HK-2 (cell line): ENCODE measurements around the gene COQ10A.

ENCODE experiments used
- DNase-seq: peaks from one replicate; pipeline ENCODE4 v3.0.0-alpha.2; 2018; ENCODE audit not compliant: unreplicated experiment

The COQ10A gene

GRCh38 chr12:56315622-56316473, 49.1 kb downstream of the COQ10A start, which contains the start of gene CNPY2:
TSS of gene CNPY2 (minus strand) at chr12:56315988. CDS start at chr12:56315217, 771 bp downstream.
- peak; percentile 99 for DNase-seq

- no peak for DNase-seq
These were observed 50.9 kb downstream of the COQ10A start for GRCh38 chr12:56317675-56318074.
